ENCODE results near the gene SARNP.

Gene SARNP

DNA sequence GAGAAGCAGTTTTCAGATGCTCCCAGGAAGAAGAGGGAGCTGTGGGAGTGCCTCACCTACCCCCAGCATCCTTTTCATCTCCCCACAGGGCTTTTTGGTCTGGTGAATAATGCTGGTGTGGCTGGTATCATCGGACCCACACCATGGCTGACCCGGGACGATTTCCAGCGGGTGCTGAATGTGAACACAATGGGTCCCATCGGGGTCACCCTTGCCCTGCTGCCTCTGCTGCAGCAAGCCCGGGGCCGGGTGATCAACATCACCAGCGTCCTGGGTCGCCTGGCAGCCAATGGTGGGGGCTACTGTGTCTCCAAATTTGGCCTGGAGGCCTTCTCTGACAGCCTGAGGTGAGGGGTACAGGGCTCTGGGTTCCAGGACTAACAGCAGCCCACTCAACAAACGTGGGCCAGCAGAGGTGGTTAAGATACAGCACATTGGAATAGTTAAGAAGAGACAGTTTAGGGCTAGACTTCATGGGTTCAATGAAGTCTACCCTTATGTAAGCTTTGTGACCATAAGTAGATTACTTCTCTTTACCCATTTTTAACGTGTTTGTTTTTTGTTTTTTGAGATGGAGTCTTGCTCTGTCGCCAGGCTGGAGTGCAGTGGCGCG lies 95.8 kb downstream of the SARNP start:
- no peak for DNase-seq

DNA sequence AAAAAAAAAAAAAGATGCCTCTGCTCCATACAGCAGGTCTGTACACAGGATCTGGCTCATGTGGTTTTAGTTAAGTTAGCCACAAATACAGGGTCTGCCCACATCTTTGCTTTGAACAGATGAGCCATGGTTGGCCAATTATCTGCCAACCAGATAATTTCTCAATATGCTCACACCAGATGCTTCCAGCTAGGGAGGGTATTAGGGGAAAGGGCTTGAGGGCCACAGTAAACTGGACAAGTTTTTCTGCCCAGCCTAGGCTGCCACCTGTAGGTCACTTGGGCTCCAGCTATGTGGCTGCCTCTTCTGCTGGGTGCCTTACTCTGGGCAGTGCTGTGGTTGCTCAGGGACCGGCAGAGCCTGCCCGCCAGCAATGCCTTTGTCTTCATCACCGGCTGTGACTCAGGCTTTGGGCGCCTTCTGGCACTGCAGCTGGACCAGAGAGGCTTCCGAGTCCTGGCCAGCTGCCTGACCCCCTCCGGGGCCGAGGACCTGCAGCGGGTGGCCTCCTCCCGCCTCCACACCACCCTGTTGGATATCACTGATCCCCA lies 96.6 kb downstream of the SARNP start:
- DNase-seq = no peak

DNA sequence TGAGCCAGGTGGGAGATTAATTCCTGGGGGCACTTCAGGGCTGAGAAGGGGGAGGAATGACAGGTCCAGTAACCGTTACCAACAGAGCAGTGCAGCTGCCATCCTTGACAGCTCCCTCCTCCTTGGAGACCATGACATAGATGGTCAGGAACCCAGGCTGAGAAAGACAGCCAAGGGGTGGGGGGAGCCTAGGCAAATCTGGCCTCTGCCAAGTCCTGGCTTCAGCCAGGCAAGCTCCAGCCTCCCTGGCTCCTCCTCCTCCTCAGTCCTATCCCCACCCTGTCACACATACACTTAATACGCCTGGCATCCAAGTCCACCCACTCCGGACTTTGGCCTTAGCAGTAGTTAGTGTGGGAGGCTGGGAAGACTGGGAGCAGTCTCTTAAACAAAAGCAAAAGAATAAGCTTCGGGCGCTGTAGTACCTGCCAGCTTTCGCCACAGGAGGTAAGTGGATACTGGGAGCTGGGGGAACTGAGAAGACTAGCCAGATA lies 97.4 kb downstream of the SARNP start, which contains the start of gene RDH5:
Gene RDH5 (plus strand): TSS at position 323 of the 494 bp plus-strand sequence. CDS start 792 bp downstream, outside the sequence.
- DNase-seq = no peak

DNA sequence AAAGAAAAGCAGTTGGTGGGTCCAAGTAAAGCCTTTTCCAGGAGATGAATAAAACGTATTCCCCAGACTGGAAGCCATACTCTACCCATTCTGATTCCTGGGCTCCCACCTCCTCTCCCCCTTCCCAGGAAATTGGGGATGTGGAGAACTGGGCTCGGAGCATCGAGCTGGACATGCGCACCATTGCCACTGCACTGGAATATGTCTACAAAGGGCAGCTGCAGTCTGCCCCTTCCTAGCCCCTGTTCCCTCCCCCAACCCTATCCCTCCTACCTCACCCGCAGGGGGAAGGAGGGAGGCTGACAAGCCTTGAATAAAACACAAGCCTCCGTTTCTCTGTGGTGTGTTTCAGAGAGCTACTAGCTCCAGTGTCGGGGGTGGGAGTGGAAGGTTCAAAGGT lies 98.2 kb downstream of the SARNP start:
- DNase-seq = no peak

DNA sequence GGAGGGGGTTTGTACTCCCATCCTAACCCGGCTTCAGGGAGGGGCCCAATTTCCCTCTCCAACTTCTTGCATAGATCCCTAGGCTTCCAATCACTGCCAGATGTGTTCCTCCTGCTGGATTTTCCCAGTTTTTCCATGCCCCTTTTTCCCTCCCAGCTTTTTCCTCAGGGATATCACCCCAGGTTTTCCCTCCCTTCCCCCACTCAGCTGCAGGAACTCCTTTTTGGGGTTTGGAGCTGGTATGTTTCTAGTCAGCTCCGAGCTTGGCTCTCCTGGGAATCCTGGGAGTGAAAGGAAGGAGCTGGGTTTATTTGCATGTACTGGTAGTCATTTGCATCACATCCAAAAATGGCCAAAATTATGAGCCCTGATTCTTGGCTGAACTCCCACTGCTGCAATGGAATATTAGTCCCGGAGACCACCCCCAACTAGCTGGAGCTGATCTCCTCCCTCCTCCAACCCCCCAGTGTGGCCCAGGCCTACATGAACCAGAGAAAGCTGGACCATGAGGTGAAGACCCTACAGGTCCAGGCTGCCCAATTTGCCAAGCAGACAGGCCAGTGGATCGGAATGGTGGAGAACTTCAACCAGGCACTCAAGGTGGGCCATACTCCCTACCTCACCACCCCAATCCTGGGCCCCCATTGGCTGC lies 98.8 kb downstream of the SARNP start:
- DNase-seq = no peak

GRCh38 chr12:55718015-55718414 lies 99.5 kb downstream of the SARNP start:
- DNase-seq = no peak

- DNase-seq = no peak
Observed at GRCh38 chr12:55717011-55718007, 100.2 kb downstream of the SARNP start.

DNA sequence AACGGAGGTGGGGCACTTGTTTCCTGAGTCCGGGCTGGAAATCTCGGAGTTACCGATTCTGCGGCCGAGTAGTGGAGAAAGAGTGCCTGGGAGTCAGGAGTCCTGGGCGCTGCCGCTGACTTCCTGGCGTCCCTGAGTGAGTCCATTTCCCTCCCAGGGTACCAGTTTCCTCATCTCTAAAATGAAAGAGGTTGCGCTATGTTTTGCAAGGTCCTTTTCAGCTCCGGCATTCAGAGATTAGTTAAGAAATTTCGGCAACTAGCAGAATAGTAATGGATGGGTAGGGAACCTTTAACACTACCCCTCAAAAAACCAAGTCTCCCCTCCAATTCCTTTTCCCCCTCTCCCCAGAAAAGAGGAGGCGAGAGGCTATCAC lies 101.0 kb downstream of the SARNP start:
- no peak for DNase-seq

- DNase-seq = peak; percentile 94
Observed at GRCh38 chr12:55715833-55716581, 101.5 kb downstream of the SARNP start, which contains the start of gene BLOC1S1. BLOC1S1 (plus strand) TSS chr12:55716046; CDS start chr12:55716052, 6 bp downstream.

DNA sequence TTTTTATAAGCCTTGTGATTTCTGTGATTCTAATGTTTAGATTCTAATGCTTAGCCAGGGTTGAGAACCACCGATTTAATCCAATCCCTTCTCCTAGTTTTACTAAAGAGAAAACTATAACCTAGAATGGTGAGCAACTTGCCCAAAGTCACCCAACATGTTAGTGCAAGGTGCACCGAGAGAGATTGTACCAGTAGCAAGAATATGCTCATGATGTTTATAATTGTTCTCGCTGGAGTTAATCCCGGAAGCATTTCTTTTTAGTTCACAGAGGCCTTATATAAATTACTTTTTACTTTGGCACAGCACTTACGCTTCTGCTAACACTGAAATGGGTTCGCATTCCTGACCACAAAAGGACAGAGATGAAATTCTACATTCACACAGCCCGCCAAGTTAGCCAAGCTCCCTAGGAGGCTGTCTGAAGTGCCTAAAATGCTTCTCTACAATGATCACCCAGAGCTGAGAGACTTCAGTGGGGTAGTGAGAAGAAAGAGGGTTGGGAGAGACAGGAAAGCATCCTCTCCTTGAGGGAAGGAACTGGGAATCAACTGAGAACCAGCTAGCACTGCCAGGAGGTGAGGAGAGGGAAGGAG lies 102.3 kb downstream of the SARNP start:
- no peak for DNase-seq

DNA sequence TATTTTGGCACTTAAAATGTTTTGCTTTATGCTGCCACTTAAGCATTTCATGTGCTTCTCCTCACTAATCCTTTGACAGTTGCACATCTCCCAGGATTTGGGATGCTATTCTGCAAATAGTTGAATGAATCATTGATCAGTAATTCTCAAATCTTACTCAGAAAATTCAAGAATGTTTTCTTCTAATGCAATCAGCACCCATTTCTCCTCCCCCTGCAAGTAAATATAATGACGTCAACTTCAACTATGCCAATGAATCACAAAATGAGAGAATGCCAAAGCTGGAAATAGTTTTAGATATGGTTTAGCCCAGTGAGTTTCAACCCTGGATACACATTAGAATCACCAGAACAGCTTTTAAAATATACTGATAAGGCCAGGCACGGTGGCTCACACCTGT lies 103.8 kb downstream of the SARNP start:
- no peak for DNase-seq

GRCh38 chr12:55712700-55713415 lies 104.7 kb downstream of the SARNP start:
- no peak for DNase-seq

DNA sequence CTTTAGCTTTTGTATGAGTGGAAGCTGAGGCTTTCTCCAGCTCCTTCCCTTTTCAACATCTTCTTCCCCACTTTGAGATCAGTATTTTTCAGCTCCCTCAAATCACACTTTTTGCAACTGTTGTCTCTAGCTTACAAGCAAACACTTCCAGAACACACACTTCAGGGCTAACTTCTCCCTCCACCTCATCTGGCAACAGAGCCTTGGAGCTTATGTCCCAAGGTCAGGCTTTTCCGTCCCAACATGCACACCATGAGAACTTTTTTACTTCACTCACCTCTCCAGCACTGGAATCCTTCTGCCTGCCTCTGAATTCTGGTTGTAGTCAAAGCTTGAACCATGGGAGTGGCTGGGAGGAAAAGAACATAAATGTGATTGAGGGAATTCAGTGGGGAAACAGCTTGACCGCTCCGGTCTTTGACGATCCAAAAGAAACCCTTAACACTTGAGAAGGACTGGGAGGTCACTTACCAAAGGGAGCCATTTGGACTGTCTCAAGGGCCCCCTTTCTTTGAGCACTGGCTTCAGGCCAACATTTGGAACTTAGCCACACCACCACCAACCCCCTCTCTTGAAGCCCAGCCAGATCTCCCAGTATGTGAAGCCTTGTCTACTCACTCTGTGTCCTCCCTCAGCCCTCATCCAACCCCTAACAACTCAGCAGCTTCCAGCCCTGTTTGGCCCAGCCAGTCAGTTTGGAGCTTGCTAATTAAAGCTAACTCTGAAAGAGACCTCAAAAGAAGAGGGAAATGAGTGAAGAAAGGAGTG lies 105.6 kb downstream of the SARNP start:
- no peak for DNase-seq

GRCh38 chr12:55708695-55709233 lies 108.8 kb downstream of the SARNP start:
- no peak for DNase-seq

- DNase-seq = peak; percentile 70
Observed at GRCh38 chr12:55707841-55708694, 109.5 kb downstream of the SARNP start, which contains the start of gene ITGA7. ITGA7 (minus strand) TSS chr12:55707904; CDS start chr12:55707682, 222 bp downstream.

All from stimulated activated CD4-positive, alpha-beta T cell treated with anti-CD3 and anti-CD28 coated beads, Interleukin-4, amount 100 ng/mL, for 1 hour (primary cell).